ENCODE data around the gene ALLC.

- TF ChIP-seq CTCF (IDR thresholded peaks at IDR 0.05) (no peak), POLR2A (IDR thresholded peaks at IDR 0.05; ENCODE audit: low read length) (no peak)
These were observed 69.5 kb downstream of the ALLC start for GRCh38 chr2:3727397-3728045.

Measured in A549 (cell line).